H1 (cell line): ENCODE results near the gene ULK3. TPM values are rescaled to one million over a fixed set of nuclear protein-coding genes. Genes with fewer than 3 reads are reported as not detected.

Experiments used
- CBX5 ChIP-seq: fragments of 300-800, 300-1000 bp; sonication (generic); IDR thresholded peaks from 2 replicates; pipeline ENCODE4 v1.7.1; 2016; ENCODE audit warnings: antibody characterized with exemption, low read length, low read depth
- HDAC6 ChIP-seq: IDR thresholded peaks from one replicate; pipeline ENCODE4 v1.7.1; 2012; ENCODE audit warnings: low read depth, mild to moderate bottlenecking, inconsistent platforms, low read length, moderate library complexity
- RNF2 ChIP-seq: fragments of 200-900, 300-1000 bp; sonication (generic); IDR thresholded peaks from 2 replicates; pipeline ENCODE4 v1.7.1; 2016; ENCODE audit warnings: borderline replicate concordance, low read depth, mild to moderate bottlenecking, antibody characterized with exemption, low read length; ENCODE audit not compliant: poor library complexity, severe bottlenecking; ENCODE audit errors: missing control alignments
- RXRA ChIP-seq: IDR thresholded peaks from 2 replicates; pipeline ENCODE4 v1.6.1; 2011; ENCODE audit warnings: low read depth, mild to moderate bottlenecking, low read length, moderate library complexity; ENCODE audit not compliant: insufficient read depth
- polyA plus RNA-seq, 7 experiments: library from polyadenylated mRNA; depleted of rRNA in 3 of 7; stranded (reverse) in 5 of 7; unstranded in 2 of 7; fragments of >200 nt in 5 of 7; fragments of 200-250 nt in 2 of 7; gene quantifications; 1 replicate in 5 of 7; 2 replicates in 1 of 7; 4 replicates in 1 of 7; pipeline versions ENCODE4 v1.2.1 to v1.2.3, GENCODE V29; 2011 to 2013; ENCODE audit warnings: missing spikeins in 2 of 7, mixed read lengths in 2 of 7
- total RNA-seq: library from RNA; stranded (reverse); fragmentation: NEBNext Ultra II Directional; extraction: Animal tissue kit (Norgen Biotek cat#: 25700); gene quantifications from 2 replicates; pipeline ENCODE4 v1.2.1, GENCODE V29; 2021

Gene ULK3
- total and polyA plus RNA-seq, 2 of the 8 experiments (the other 6 are each of a cell fraction or from before 2014, with no cell fraction given): 27.1 to 34.4 TPM

DNA sequence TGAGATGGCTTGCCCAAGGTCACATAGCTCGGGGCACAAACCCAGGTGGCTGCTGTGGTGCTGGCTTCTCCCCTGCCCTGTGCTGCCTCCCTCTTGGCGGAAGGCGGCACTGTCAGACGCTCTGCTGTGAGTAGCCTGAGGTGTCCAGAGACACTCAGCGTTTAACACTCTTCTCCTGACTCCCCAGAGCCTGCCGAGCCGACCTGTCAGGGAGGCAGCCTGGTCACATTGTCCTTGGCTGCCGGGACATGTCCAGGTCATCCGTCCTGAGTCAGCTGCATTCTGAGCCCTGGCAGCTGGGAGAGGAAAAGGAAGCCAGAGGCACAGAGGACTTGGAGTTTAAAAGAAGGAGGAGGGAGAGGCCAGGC is 25.6 kb downstream of the ULK3 start (continued):
- TF ChIP-seq CBX5: no peak
- no peak for TF ChIP-seq RNF2
- TF ChIP-seq RXRA: no peak
- no peak for TF ChIP-seq HDAC6
